Measurements from ENCODE around the gene DOK3.
"Not testable (repeated sequence)": the region's sequence is repeated elsewhere in the genome, so short reads cannot be mapped to it uniquely, and the experiment has no call there.

The DOK3 gene

DNA sequence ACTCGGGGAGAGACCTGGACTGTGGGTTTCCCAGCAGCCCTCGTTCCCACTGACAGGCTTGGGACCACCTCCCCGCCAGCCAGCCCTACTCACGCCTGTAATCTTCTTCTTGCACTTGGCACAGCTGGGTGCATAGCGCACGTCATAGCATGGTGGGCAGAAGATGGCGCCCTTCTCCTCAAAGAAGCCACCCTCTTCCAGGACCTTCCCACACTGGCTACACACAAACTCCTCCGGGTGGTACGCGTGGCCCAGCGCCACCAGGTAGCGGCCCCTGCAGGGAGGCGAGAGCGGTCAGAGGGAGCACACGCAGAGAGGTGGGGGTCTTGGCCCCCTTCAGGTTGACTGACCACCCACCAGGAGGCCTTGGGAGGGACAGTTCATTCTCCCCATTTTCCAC is 21.7 kb downstream of the DOK3 start:
- Histone ChIP-seq H3K9ac (ENCODE audit: low read length) (no peak overlapping the region), H3K9me3 (ENCODE audit: insufficient read depth, low read length) (no peaks in the 10 kb centered on the region), H3K27me3 (ENCODE audit: low read length) (no peaks in the 10 kb centered on the region), H4K20me1 (ENCODE audit: low read depth, low read length) (no peaks in the 10 kb centered on the region), H3K27ac (ENCODE audit: low read depth, low read length) (no peak overlapping the region), H2AFZ (ENCODE audit: low read depth, low read length, severe bottlenecking) (no peak overlapping the region), H3F3A (ENCODE audit: insufficient read depth) (no peaks in the 10 kb centered on the region), H3K4me3 (ENCODE audit: insufficient read depth, low read length, poor library complexity, severe bottlenecking) (no peak overlapping the region), H3K9me2 (replicated peaks; ENCODE audit: insufficient read depth, low read length) (no peaks in the 10 kb centered on the region), H3K79me2 (ENCODE audit: insufficient read depth, low read length) (no peaks in the 10 kb centered on the region), H3K4me2 (ENCODE audit: low read depth, low read length, poor library complexity, severe bottlenecking) (no peak overlapping the region), H3K36me3 (ENCODE audit: low read length) (no peaks in the 10 kb centered on the region)
- TF ChIP-seq, protein P1, sequence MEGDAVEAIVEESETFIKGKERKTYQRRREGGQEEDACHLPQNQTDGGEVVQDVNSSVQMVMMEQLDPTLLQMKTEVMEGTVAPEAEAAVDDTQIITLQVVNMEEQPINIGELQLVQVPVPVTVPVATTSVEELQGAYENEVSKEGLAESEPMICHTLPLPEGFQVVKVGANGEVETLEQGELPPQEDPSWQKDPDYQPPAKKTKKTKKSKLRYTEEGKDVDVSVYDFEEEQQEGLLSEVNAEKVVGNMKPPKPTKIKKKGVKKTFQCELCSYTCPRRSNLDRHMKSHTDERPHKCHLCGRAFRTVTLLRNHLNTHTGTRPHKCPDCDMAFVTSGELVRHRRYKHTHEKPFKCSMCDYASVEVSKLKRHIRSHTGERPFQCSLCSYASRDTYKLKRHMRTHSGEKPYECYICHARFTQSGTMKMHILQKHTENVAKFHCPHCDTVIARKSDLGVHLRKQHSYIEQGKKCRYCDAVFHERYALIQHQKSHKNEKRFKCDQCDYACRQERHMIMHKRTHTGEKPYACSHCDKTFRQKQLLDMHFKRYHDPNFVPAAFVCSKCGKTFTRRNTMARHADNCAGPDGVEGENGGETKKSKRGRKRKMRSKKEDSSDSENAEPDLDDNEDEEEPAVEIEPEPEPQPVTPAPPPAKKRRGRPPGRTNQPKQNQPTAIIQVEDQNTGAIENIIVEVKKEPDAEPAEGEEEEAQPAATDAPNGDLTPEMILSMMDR (IDR thresholded peaks at IDR 0.05; ENCODE audit: insufficient read depth, low read length, poor library complexity, severe bottlenecking) = no peak
- no peak for TF ChIP-seq EZH2phosphoT487 (conservative IDR thresholded peaks at IDR 0.05; ENCODE audit: low read length)

DNA sequence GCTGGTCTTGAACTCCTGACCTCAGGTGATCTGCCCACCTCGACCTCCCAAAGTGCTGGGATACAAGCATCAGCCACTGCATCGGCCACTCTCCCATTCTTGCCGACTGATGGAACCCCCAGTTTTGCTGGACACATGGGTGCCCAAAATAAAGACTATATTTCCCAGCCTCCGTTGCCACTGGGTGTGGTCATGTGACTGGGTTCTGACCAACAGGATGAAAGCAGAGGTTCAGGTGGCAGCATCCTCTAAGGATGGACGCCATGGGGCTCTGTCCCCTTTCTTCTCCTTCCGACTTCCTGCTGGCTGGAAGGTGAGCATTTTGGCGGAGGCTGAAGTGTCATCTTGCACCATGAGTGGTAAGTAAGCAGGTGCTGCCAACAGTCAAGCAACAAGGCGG is 22.5 kb downstream of the DOK3 start:
- H3K9me3 ChIP-seq (ENCODE audit: insufficient read depth, low read length) = no peaks in the 10 kb centered on the region
- no peaks in the 10 kb centered on the region for H3K27me3 ChIP-seq (ENCODE audit: low read length)
- H3K4me2 ChIP-seq (ENCODE audit: low read depth, low read length, poor library complexity, severe bottlenecking) = no peak overlapping the region
- H3K4me3 ChIP-seq (ENCODE audit: insufficient read depth, low read length, poor library complexity, severe bottlenecking) = no peak overlapping the region
- no peaks in the 10 kb centered on the region for H3K9me2 ChIP-seq (replicated peaks; ENCODE audit: insufficient read depth, low read length)
- H3K9ac ChIP-seq (ENCODE audit: low read length) = no peak overlapping the region
- no peaks in the 10 kb centered on the region for H3F3A ChIP-seq (ENCODE audit: insufficient read depth)
- TF ChIP-seq, protein P1 (IDR thresholded peaks at IDR 0.05; ENCODE audit: insufficient read depth, low read length, poor library complexity, severe bottlenecking) = no peak
- no peak for TF ChIP-seq EZH2phosphoT487 (conservative IDR thresholded peaks at IDR 0.05; ENCODE audit: low read length)
- no peaks in the 10 kb centered on the region for H3K79me2 ChIP-seq (ENCODE audit: insufficient read depth, low read length)
- H4K20me1 ChIP-seq (ENCODE audit: low read depth, low read length) = no peaks in the 10 kb centered on the region
- H3K27ac ChIP-seq (ENCODE audit: low read depth, low read length) = no peak overlapping the region
- no peaks in the 10 kb centered on the region for H3K36me3 ChIP-seq (ENCODE audit: low read length)
- H2AFZ ChIP-seq (ENCODE audit: low read depth, low read length, severe bottlenecking) = no peak overlapping the region

DNA sequence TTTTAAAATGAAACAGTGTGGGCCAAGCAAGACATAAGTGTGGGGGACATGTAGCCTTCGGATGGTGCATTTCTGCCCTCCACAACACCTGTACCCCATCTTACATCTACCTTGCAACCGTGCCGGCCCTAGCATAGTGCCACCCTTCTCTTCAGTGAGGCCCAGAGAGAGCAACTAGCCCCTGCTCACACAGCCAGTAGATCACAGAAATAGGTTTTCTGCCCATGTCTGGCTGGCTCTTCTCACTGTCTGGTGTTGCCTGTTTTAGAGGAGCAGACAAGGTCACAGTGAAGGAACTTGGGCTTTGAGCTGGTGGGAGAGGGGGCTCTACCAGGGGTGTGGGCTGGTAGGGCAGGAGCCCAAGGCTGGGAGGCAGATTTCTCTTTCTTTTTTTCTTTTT is 23.4 kb downstream of the DOK3 start:
- TF ChIP-seq EZH2phosphoT487 (conservative IDR thresholded peaks at IDR 0.05; ENCODE audit: low read length) = no peak
- Histone ChIP-seq H4K20me1 (ENCODE audit: low read depth, low read length) (no peaks in the 10 kb centered on the region), H3K9me3 (ENCODE audit: insufficient read depth, low read length) (no peaks in the 10 kb centered on the region), H3K9me2 (replicated peaks; ENCODE audit: insufficient read depth, low read length) (no peaks in the 10 kb centered on the region), H3K36me3 (ENCODE audit: low read length) (no peaks in the 10 kb centered on the region), H3F3A (ENCODE audit: insufficient read depth) (no peaks in the 10 kb centered on the region), H3K79me2 (ENCODE audit: insufficient read depth, low read length) (no peaks in the 10 kb centered on the region), H3K9ac (ENCODE audit: low read length) (no peak overlapping the region), H3K27ac (ENCODE audit: low read depth, low read length) (no peak overlapping the region), H3K4me2 (ENCODE audit: low read depth, low read length, poor library complexity, severe bottlenecking) (no peak overlapping the region), H3K27me3 (ENCODE audit: low read length) (no peaks in the 10 kb centered on the region), H3K4me3 (ENCODE audit: insufficient read depth, low read length, poor library complexity, severe bottlenecking) (no peak overlapping the region), H2AFZ (ENCODE audit: low read depth, low read length, severe bottlenecking) (no peak overlapping the region)

DNA sequence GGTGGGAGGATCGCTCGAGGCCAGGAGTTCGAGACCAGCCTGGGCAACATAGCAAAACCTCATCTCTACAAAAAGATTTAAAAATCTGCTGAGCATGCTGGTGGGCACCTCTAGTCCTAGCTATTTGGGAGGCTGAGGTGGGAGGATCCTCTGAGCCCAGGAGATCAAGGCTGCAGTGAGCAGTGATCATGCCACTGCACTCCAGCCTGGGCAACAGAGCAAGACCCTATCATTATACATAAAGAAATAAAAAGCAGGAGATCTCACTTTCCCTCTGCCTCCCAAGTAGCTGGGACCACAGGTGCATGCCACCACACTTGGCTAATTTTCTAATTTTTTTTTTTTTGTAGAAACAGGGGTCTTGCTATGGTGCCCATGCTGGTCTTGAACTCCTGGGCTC is 23.9 kb downstream of the DOK3 start:
- H3K27ac ChIP-seq (ENCODE audit: low read depth, low read length); H2AFZ ChIP-seq (ENCODE audit: low read depth, low read length, severe bottlenecking); H3K4me2 ChIP-seq (ENCODE audit: low read depth, low read length, poor library complexity, severe bottlenecking); H3F3A ChIP-seq (ENCODE audit: insufficient read depth); H3K9me3 ChIP-seq (ENCODE audit: insufficient read depth, low read length); H4K20me1 ChIP-seq (ENCODE audit: low read depth, low read length); H3K9ac ChIP-seq (ENCODE audit: low read length); H3K79me2 ChIP-seq (ENCODE audit: insufficient read depth, low read length); H3K27me3 ChIP-seq (ENCODE audit: low read length); H3K9me2 ChIP-seq (replicated peaks; ENCODE audit: insufficient read depth, low read length); H3K4me3 ChIP-seq (ENCODE audit: insufficient read depth, low read length, poor library complexity, severe bottlenecking); H3K36me3 ChIP-seq (ENCODE audit: low read length): not testable (repeated sequence)

Measured in SU-DHL-6 (cell line).